HL-60 (cell line): ENCODE data around the gene TOR1A.
"Not testable (repeated sequence)": the region's sequence is repeated elsewhere in the genome, so short reads cannot be mapped to it uniquely, and the experiment has no call there.

Experiments
- DNase-seq, 2 experiments: peaks; one replicate each; pipeline ENCODE4 v3.0.0-alpha.2; 2010 to 2020; ENCODE audit warnings: low read depth in 1 of 2, low spot score in 1 of 2
- H3K27ac ChIP-seq: fragments of 250-450 bp; sonication (Bioruptor Pico); replicated peaks from 2 replicates; pipeline ENCODE4 v1.5.1; 2020; ENCODE audit warnings: mild to moderate bottlenecking, moderate library complexity
- H3K27me3 ChIP-seq: fragments of 250-450 bp; sonication (Bioruptor Pico); 2 replicates; pipeline ENCODE4 v1.5.1; 2021; ENCODE audit warnings: mild to moderate bottlenecking, moderate library complexity; ENCODE audit not compliant: insufficient read depth, poor library complexity, severe bottlenecking
- H3K4me3 ChIP-seq: replicated peaks from 2 replicates; pipeline ENCODE4 v1.5.1; 2011; ENCODE audit warnings: mild to moderate bottlenecking, control low read depth, low read length; ENCODE audit not compliant: insufficient read depth
- GABPA ChIP-seq: IDR thresholded peaks from 2 replicates; pipeline ENCODE4 v1.6.1; 2012; ENCODE audit warnings: low read depth
- POLR2AphosphoS5 ChIP-seq: IDR thresholded peaks from 2 replicates; pipeline ENCODE4 v1.6.1; 2012; ENCODE audit warnings: low read depth
- SPI1 ChIP-seq: IDR thresholded peaks from 2 replicates; pipeline ENCODE4 v1.6.1; 2012; ENCODE audit warnings: low read depth, mild to moderate bottlenecking, borderline replicate concordance
- TF ChIP-seq, protein P1 (sequence below): IDR thresholded peaks from 2 replicates; pipeline ENCODE4 v1.6.1; 2012; ENCODE audit warnings: low read depth; ENCODE audit not compliant: insufficient replicate concordance
- TF ChIP-seq, protein P2 (sequence below): IDR thresholded peaks from one replicate; pipeline ENCODE4 v1.5.1; 2011; ENCODE audit warnings: low read length, control low read depth, inconsistent platforms; ENCODE audit not compliant: insufficient read depth

The TOR1A gene

DNA sequence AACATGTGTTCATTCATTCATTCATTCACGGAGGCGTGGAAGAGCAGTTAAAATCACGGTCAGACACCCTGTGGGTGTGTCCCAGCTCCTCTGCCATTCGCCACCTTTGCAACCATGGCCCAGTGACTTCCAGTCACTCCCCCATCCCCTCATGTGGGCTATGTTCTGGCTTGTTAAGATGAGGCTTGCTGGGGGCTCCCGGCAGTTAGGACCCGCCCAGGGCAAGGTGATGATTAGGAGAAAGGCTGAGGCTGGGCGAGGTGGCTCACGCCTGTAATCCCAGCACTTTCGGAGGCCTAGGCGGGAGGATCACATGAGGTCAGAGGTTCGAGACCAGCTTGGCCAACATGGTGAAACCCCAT lies 46.2 kb downstream of the TOR1A start:
- TF ChIP-seq GABPA (no peak), SPI1 (no peak), POLR2AphosphoS5 (no peak)
- TF ChIP-seq, protein P1, sequence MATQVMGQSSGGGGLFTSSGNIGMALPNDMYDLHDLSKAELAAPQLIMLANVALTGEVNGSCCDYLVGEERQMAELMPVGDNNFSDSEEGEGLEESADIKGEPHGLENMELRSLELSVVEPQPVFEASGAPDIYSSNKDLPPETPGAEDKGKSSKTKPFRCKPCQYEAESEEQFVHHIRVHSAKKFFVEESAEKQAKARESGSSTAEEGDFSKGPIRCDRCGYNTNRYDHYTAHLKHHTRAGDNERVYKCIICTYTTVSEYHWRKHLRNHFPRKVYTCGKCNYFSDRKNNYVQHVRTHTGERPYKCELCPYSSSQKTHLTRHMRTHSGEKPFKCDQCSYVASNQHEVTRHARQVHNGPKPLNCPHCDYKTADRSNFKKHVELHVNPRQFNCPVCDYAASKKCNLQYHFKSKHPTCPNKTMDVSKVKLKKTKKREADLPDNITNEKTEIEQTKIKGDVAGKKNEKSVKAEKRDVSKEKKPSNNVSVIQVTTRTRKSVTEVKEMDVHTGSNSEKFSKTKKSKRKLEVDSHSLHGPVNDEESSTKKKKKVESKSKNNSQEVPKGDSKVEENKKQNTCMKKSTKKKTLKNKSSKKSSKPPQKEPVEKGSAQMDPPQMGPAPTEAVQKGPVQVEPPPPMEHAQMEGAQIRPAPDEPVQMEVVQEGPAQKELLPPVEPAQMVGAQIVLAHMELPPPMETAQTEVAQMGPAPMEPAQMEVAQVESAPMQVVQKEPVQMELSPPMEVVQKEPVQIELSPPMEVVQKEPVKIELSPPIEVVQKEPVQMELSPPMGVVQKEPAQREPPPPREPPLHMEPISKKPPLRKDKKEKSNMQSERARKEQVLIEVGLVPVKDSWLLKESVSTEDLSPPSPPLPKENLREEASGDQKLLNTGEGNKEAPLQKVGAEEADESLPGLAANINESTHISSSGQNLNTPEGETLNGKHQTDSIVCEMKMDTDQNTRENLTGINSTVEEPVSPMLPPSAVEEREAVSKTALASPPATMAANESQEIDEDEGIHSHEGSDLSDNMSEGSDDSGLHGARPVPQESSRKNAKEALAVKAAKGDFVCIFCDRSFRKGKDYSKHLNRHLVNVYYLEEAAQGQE: no peak
- TF ChIP-seq, protein P2, sequence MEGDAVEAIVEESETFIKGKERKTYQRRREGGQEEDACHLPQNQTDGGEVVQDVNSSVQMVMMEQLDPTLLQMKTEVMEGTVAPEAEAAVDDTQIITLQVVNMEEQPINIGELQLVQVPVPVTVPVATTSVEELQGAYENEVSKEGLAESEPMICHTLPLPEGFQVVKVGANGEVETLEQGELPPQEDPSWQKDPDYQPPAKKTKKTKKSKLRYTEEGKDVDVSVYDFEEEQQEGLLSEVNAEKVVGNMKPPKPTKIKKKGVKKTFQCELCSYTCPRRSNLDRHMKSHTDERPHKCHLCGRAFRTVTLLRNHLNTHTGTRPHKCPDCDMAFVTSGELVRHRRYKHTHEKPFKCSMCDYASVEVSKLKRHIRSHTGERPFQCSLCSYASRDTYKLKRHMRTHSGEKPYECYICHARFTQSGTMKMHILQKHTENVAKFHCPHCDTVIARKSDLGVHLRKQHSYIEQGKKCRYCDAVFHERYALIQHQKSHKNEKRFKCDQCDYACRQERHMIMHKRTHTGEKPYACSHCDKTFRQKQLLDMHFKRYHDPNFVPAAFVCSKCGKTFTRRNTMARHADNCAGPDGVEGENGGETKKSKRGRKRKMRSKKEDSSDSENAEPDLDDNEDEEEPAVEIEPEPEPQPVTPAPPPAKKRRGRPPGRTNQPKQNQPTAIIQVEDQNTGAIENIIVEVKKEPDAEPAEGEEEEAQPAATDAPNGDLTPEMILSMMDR: no peak
- DNase-seq: no peak
- Histone ChIP-seq H3K27me3 (no peaks in the 10 kb centered on the region), H3K27ac (no peak overlapping the region), H3K4me3 (no peak overlapping the region)

DNA sequence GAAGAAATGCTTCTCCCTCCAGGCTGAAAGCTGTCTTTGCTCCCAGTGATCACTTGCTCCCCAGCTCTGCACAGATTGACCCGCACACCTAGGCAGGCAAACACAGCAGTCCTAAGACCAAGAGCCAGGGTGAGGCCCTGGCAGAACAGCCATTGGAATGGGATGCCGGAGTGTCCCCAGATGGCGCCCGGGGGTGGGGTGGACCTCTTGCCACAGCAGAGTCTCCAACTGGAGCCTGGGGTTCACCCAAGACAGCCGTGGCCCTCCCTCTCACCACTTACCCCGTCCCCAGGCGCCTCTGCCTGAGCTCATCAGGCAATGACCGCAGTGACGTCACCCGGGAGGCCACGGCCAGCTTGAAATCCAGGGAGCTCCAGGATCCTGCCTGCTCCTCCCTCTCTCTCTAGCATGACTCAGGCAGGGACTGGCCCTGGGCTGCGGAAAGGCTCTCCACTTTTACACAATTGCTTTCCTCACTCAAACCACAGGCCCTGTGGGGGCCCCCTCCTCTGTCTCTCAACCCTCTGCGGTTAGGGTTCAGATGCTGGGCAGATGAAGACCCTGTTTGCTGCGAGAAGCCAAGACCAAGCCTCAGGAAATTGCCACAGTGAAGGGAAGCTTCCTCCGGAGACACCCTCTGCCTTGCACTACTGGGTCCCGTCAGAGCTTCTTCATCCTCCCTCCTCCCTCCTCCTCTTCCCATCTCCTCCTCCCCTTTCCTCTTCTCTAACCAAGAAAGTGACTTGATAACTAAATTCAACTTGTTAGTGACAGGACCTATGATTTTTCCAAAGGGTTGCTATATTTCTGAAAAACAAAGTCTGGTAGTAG lies 46.8 kb downstream of the TOR1A start:
- H3K27me3 ChIP-seq: no peaks in the 10 kb centered on the region
- H3K4me3 ChIP-seq: no peak overlapping the region
- H3K27ac ChIP-seq: peak overlapping the region; percentile 31
- peak; percentile 99 for DNase-seq
- TF ChIP-seq, protein P2: no peak
- TF ChIP-seq, protein P1: no peak
- peak; percentile 65; the same call in 1 of the 2 replicates for TF ChIP-seq GABPA
- TF ChIP-seq SPI1: 0 out of 2 replicates have a peak, but pooled peaks have one; percentile 3
- peak; percentile 98 for TF ChIP-seq POLR2AphosphoS5

- DNase-seq: no peak
- peak overlapping the region; percentile 31 for H3K27ac ChIP-seq
- no peak overlapping the region for H3K4me3 ChIP-seq
These were observed 47.4 kb downstream of the TOR1A start for GRCh38 chr9:129776566-129776937.

GRCh38 chr9:129776096-129776495 lies 47.8 kb downstream of the TOR1A start:
- DNase-seq, H3K27me3 ChIP-seq, H3K27ac ChIP-seq, H3K4me3 ChIP-seq: not testable (repeated sequence)

More at GRCh38 chr9:129776566-129776937, 47.4 kb downstream of the TOR1A start:
- TF ChIP-seq, protein P1: no peak
- no peak for TF ChIP-seq POLR2AphosphoS5
- no peak for TF ChIP-seq GABPA
- TF ChIP-seq, protein P2: no peak
- no peak for TF ChIP-seq SPI1
- H3K27me3 ChIP-seq: no peaks in the 10 kb centered on the region
